Endothelial cell of umbilical vein (primary cell): ENCODE results near the gene ALKBH5. TPM values are rescaled to one million over a fixed set of nuclear protein-coding genes. Genes with fewer than 3 reads are reported as not detected.

Experiments used
- BruUV-seq: library from RNA; stranded (reverse); fragments of 400-500 nt; replicated peaks from 2 replicates; lab custom pipeline; 2021; lab: Mats Ljungman, UMichigan
- CTCF ChIA-PET: fragments of 300-600, 350-600 bp; sonication (Branson Sonifier 250); formaldehyde crosslinking; loops from one replicate; lab custom pipeline; 2021; ENCODE audit warnings: antibody characterized with exemption, inconsistent platforms; lab: Charles Lee
- POLR2A ChIA-PET: fragments of 300-600, 350-600 bp; sonication (Branson Sonifier 250); formaldehyde crosslinking; loops from one replicate; lab custom pipeline; 2021; ENCODE audit warnings: antibody characterized with exemption, inconsistent platforms; lab: Charles Lee
- DNase-seq: peaks from one replicate; pipeline ENCODE4 v3.0.0-alpha.2; 2011; ENCODE audit warnings: low read depth, low spot score
- FAIRE-seq: peaks from 2 replicates; lab custom pipeline; 2011; peaks lifted over from hg19 to GRCh38; lab: Jason Lieb, UNC
- H2AFZ ChIP-seq: 2 replicates; pipeline ENCODE4 v1.6.0; 2012; ENCODE audit warnings: low read depth, low read length, control low read depth, inconsistent platforms
- H3K27ac ChIP-seq: 2 replicates; pipeline ENCODE4 v1.5.1; 2011; ENCODE audit warnings: low read depth, mild to moderate bottlenecking, control low read depth, low read length, moderate library complexity; ENCODE audit not compliant: insufficient read depth
- H3K27me3 ChIP-seq, 2 experiments: 2 replicates each; pipeline versions ENCODE4 v1.6.0 to v1.6.1; 2011; ENCODE audit warnings: low read length in 2 of 2, mixed read lengths in 1 of 2; ENCODE audit not compliant: control insufficient read depth in 2 of 2, insufficient read depth in 2 of 2
- H3K36me3 ChIP-seq, 2 experiments: 2 replicates in 1 of 2; 3 replicates in 1 of 2; pipeline ENCODE4 v1.5.1; 2011; ENCODE audit warnings: low read length in 2 of 2, mild to moderate bottlenecking in 1 of 2, moderate library complexity in 1 of 2; ENCODE audit not compliant: control insufficient read depth in 2 of 2, insufficient read depth in 2 of 2; ENCODE audit errors: extremely low read depth in 1 of 2
- H3K4me1 ChIP-seq: 3 replicates; pipeline ENCODE4 v1.5.1; 2011; ENCODE audit warnings: mild to moderate bottlenecking, low read length; ENCODE audit not compliant: control insufficient read depth, insufficient read depth; ENCODE audit errors: extremely low read depth
- H3K4me2 ChIP-seq: 2 replicates; pipeline ENCODE4 v1.6.1; 2011; ENCODE audit warnings: low read length, control low read depth, mixed read lengths; ENCODE audit not compliant: insufficient read depth
- H3K4me3 ChIP-seq, 3 experiments: fragments of 200-600 bp in 1 of 3; sonication (generic), shearing (Covaris generic) in 1 of 3; replicated peaks in 1 of 3; 2 replicates each; pipeline ENCODE4 v1.5.1; 2011 to 2016; ENCODE audit warnings: control low read depth in 3 of 3, low read length in 3 of 3, mild to moderate bottlenecking in 2 of 3, inconsistent platforms in 1 of 3, low read depth in 1 of 3, moderate library complexity in 1 of 3; ENCODE audit not compliant: insufficient read depth in 1 of 3
- H3K79me2 ChIP-seq: 2 replicates; pipeline ENCODE4 v1.6.0; 2012; ENCODE audit warnings: low read length, inconsistent platforms; ENCODE audit not compliant: control insufficient read depth, insufficient read depth
- H3K9ac ChIP-seq: replicated peaks from 2 replicates; pipeline ENCODE3; 2011; ENCODE audit warnings: low read length, control low read depth; ENCODE audit not compliant: insufficient read depth; ENCODE audit errors: extremely low read depth
- H3K9me1 ChIP-seq: replicated peaks from 3 replicates; pipeline ENCODE4 v1.6.0; 2011; ENCODE audit warnings: mild to moderate bottlenecking, low read length; ENCODE audit not compliant: control insufficient read depth, insufficient read depth; ENCODE audit errors: extremely low read depth
- H3K9me3 ChIP-seq: replicated peaks from 2 replicates; pipeline ENCODE4 v1.5.1; 2012; ENCODE audit warnings: low read length, inconsistent platforms; ENCODE audit not compliant: control insufficient read depth, insufficient read depth
- H4K20me1 ChIP-seq: replicated peaks from 2 replicates; pipeline ENCODE3; 2011; ENCODE audit warnings: mild to moderate bottlenecking, low read length; ENCODE audit not compliant: control insufficient read depth, insufficient read depth; ENCODE audit errors: extremely low read depth
- EZH2 ChIP-seq: IDR thresholded peaks from 2 replicates; pipeline ENCODE4 v1.6.1; 2012; ENCODE audit warnings: borderline replicate concordance, low read depth, mild to moderate bottlenecking, moderate library complexity, low read length, inconsistent platforms; ENCODE audit not compliant: severe bottlenecking
- FOS ChIP-seq: IDR thresholded peaks from 2 replicates; pipeline ENCODE4 v1.6.1; 2011; ENCODE audit warnings: mild to moderate bottlenecking, low read length, moderate library complexity, borderline replicate concordance; ENCODE audit not compliant: insufficient read depth
- JUN ChIP-seq: IDR thresholded peaks from 2 replicates; pipeline ENCODE4 v1.6.1; 2011; ENCODE audit warnings: borderline replicate concordance, low read depth; ENCODE audit not compliant: insufficient read length, insufficient read depth
- MYC ChIP-seq: IDR thresholded peaks from one replicate; pipeline ENCODE4 v1.6.1; 2011; ENCODE audit warnings: mild to moderate bottlenecking, low read depth, low read length
- POLR2A ChIP-seq: IDR thresholded peaks from 2 replicates; pipeline ENCODE4 v1.6.1; 2012; ENCODE audit warnings: low read depth, mild to moderate bottlenecking, control low read depth, low read length
- POLR2AphosphoS5 ChIP-seq: IDR thresholded peaks from 2 replicates; pipeline ENCODE4 v1.6.1; 2012; ENCODE audit warnings: low read depth, mild to moderate bottlenecking, control low read depth, low read length, moderate library complexity; ENCODE audit not compliant: insufficient read depth
- dilution Hi-C: fragments of 300-500 bp; cut with MboI; formaldehyde crosslinking; loops from one replicate; pipeline ENCODE4 v1.15.0; 2019; ENCODE audit warnings: low sequenced_read_pairs; ENCODE audit not compliant: extremely low pct_ligation_motif_present
- intact Hi-C: fragments of 100-400 bp; cut with micrococcal nuclease; formaldehyde crosslinking; loops from one replicate; pipeline ENCODE4 v1.10.0; 2022
- polyA plus RNA-seq, 4 experiments: library from polyadenylated mRNA; depleted of rRNA in 3 of 4; stranded (reverse) in 3 of 4; unstranded in 1 of 4; fragments of >200 nt; gene quantifications; 2 replicates each; pipeline versions ENCODE4 v1.2.1 to v1.2.3, GENCODE V29; 2011 to 2012; ENCODE audit warnings: missing spikeins in 1 of 4
- total RNA-seq: library from RNA; stranded (reverse); gene quantifications from 2 replicates; pipeline ENCODE4 v1.2.3, GENCODE V29; 2021
- TF ChIP-seq, protein P1 (sequence below), 2 donors: IDR thresholded peaks; 1 replicate in 1 of 2; 2 replicates in 1 of 2; pipeline ENCODE4 v1.5.1; 2011; ENCODE audit warnings: low read length in 2 of 2, mild to moderate bottlenecking in 2 of 2, moderate library complexity in 2 of 2, control low read depth in 1 of 2, inconsistent platforms in 1 of 2, low read depth in 1 of 2; ENCODE audit not compliant: insufficient read depth in 1 of 2; ENCODE audit errors: extremely low read depth in 1 of 2

ALKBH5 gene
- total and polyA plus RNA-seq, 2 donors (not counting 3 experiments of a cell fraction or from before 2014, with no cell fraction given) = 55.3 to 71.0 TPM

DNA sequence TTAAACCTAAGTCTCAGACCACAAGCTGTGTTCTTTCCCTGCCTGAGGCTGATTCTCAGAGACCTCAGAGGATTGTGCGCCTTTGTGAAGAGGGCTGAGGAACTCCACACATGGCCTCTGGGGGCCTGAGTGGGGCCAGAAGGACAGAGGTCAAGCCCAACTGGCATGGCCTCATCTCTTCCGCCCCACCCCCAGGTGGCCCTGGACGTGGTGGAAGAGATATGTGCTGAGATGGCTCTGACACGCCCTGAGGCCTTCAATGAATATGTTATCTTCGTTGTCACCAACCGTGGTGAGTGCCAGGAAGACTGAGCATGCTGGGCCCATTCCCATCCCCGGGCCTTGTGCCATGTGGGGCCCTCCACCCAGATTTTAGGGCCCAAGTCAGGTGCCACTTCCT, 20.1 kb upstream of the ALKBH5 start:
- DNase-seq = no peak
- no peaks in the 10 kb centered on the region for H3K79me2 ChIP-seq
- intact Hi-C loops = no loop called here
- no peaks in the 10 kb centered on the region for H3K9me1 ChIP-seq
- peaks cover 2% of the 10 kb centered on the region for H3K4me1 ChIP-seq
- no peaks in the 10 kb centered on the region for H3K9me3 ChIP-seq
- no peak overlapping the region for H3K4me2 ChIP-seq
- ChIA-PET CTCF (no interaction called here), POLR2A (no interaction called here)
- H3K9ac ChIP-seq = no peak overlapping the region
- H3K27ac ChIP-seq = no peak overlapping the region
- no peaks in the 10 kb centered on the region for H3K36me3 ChIP-seq
- no TSS peak for BruUV-seq
- no peak for FAIRE-seq
- no peak overlapping the region for H2AFZ ChIP-seq
- no peak for TF ChIP-seq EZH2
- TF ChIP-seq, protein P1, sequence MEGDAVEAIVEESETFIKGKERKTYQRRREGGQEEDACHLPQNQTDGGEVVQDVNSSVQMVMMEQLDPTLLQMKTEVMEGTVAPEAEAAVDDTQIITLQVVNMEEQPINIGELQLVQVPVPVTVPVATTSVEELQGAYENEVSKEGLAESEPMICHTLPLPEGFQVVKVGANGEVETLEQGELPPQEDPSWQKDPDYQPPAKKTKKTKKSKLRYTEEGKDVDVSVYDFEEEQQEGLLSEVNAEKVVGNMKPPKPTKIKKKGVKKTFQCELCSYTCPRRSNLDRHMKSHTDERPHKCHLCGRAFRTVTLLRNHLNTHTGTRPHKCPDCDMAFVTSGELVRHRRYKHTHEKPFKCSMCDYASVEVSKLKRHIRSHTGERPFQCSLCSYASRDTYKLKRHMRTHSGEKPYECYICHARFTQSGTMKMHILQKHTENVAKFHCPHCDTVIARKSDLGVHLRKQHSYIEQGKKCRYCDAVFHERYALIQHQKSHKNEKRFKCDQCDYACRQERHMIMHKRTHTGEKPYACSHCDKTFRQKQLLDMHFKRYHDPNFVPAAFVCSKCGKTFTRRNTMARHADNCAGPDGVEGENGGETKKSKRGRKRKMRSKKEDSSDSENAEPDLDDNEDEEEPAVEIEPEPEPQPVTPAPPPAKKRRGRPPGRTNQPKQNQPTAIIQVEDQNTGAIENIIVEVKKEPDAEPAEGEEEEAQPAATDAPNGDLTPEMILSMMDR (IDR thresholded peaks at IDR 0.05; ENCODE audit: extremely low read depth in 1 of 2, insufficient read depth in 1 of 2, low read depth in 1 of 2, low read length in 2 of 2) = no peak
- TF ChIP-seq POLR2A = no peak
- no peak for TF ChIP-seq FOS
- TF ChIP-seq MYC = no peak
- TF ChIP-seq POLR2AphosphoS5 = no peak
- no peak for TF ChIP-seq JUN
- H3K4me3 ChIP-seq = no peak overlapping the region
- H3K27me3 ChIP-seq = no peaks in the 10 kb centered on the region
- no peaks in the 10 kb centered on the region for H4K20me1 ChIP-seq
- dilution Hi-C loops = no loop called here
